ENCODE data around the gene TBC1D21.
"Not testable (repeated sequence)": the region's sequence is repeated elsewhere in the genome, so short reads cannot be mapped to it uniquely, and the experiment has no call there.

Gene TBC1D21

GRCh38 chr15:73932381-73933191 lies 59.2 kb downstream of the TBC1D21 start:
- peak; percentile 57 for DNase-seq

GRCh38 chr15:73934281-73934680 lies 60.9 kb downstream of the TBC1D21 start:
- DNase-seq, result peak; percentile 49

GRCh38 chr15:73935547-73935946 lies 62.2 kb downstream of the TBC1D21 start:
- no peak for DNase-seq

- no peak for DNase-seq
These were observed 62.8 kb downstream of the TBC1D21 start for GRCh38 chr15:73936181-73936580.

GRCh38 chr15:73936588-73937290 lies 63.4 kb downstream of the TBC1D21 start:
- no peak for DNase-seq

- no peak for DNase-seq
These were observed 63.9 kb downstream of the TBC1D21 start for GRCh38 chr15:73937296-73937695.

- no peak for DNase-seq
These were observed 64.4 kb downstream of the TBC1D21 start for GRCh38 chr15:73937726-73938125.

GRCh38 chr15:73938516-73938915 lies 65.2 kb downstream of the TBC1D21 start:
- DNase-seq, result not testable (repeated sequence)
